RWPE2 (cell line): ENCODE results near the gene DCHS1.

Experiments used
- ATAC-seq: fragments of 200-7000 bp; cut with Tn5 transposase; 3 replicates; pipeline ENCODE4 v1.9.1; 2021; ENCODE audit warnings: low read depth
- DNase-seq: peaks from one replicate; pipeline ENCODE4 v3.0.0-alpha.2; 2020; ENCODE audit warnings: low spot score
- H3K27ac ChIP-seq: fragments of 450-650 bp; 2 replicates; pipeline ENCODE4 v1.5.1; 2017; ENCODE audit warnings: mild to moderate bottlenecking; ENCODE audit not compliant: poor library complexity, severe bottlenecking
- H3K27me3 ChIP-seq: fragments of 250-450 bp; sonication (Bioruptor Pico); 2 replicates; pipeline ENCODE4 v1.5.1; 2021; ENCODE audit warnings: mild to moderate bottlenecking, moderate library complexity; ENCODE audit not compliant: insufficient read depth, poor library complexity, severe bottlenecking
- H3K36me3 ChIP-seq: fragments of 250-450 bp; sonication (Bioruptor Pico); 2 replicates; pipeline ENCODE4 v1.5.1; 2020; ENCODE audit warnings: low read depth, mild to moderate bottlenecking, moderate library complexity
- H3K4me1 ChIP-seq: fragments of 250-450 bp; sonication (Bioruptor Pico); 2 replicates; pipeline ENCODE4 v1.5.1; 2021; ENCODE audit warnings: mild to moderate bottlenecking, moderate library complexity; ENCODE audit not compliant: insufficient read depth, poor library complexity, severe bottlenecking
- H3K4me3 ChIP-seq: fragments of 250-450 bp; sonication (Bioruptor Pico); 2 replicates; pipeline ENCODE4 v1.5.1; 2021; ENCODE audit warnings: mild to moderate bottlenecking, moderate library complexity; ENCODE audit not compliant: severe bottlenecking
- H3K9me3 ChIP-seq: fragments of 250-450 bp; sonication (Bioruptor Pico); 2 replicates; pipeline ENCODE4 v1.5.1; 2021; ENCODE audit warnings: mild to moderate bottlenecking, moderate library complexity; ENCODE audit not compliant: severe bottlenecking
- CTCF ChIP-seq: fragments of 450-650 bp; IDR thresholded peaks from one replicate; pipeline ENCODE4 v1.5.1; 2017; ENCODE audit warnings: mild to moderate bottlenecking, moderate library complexity; ENCODE audit not compliant: poor library complexity, severe bottlenecking

Gene DCHS1

GRCh38 chr11:6682936-6683861 lies 27.6 kb upstream of the DCHS1 start, which contains the start of gene MRPL17:
MRPL17 (minus strand) TSS chr11:6683340; CDS start chr11:6683296, 44 bp downstream.
- DNase-seq: peak; percentile 99
- Histone ChIP-seq H3K4me1 (peaks cover 6% of the 10 kb centered on the region), H3K27ac (peak within 1 kb of the TSS; percentile 50)

GRCh38 chr11:6682591-6682935 lies 27.0 kb upstream of the DCHS1 start:
- Histone ChIP-seq H3K36me3 (peaks cover 22% of the 10 kb centered on the region), H3K4me1 (peaks cover 6% of the 10 kb centered on the region), H3K9me3 (no peaks in the 10 kb centered on the region), H3K4me3 (peak overlapping the region; percentile 88), H3K27me3 (no peaks in the 10 kb centered on the region), H3K27ac (peak overlapping the region; percentile 50)
- no peak for TF ChIP-seq CTCF
- ATAC-seq: no peak
- no peak for DNase-seq

More at GRCh38 chr11:6682936-6683861, 27.6 kb upstream of the DCHS1 start, which contains the start of gene MRPL17:
- no peaks in the 10 kb centered on the region for H3K9me3 ChIP-seq
- H3K4me3 ChIP-seq: peak within 1 kb of the TSS; percentile 88
- peaks cover 22% of the 10 kb centered on the region for H3K36me3 ChIP-seq
- peak; percentile 97 for TF ChIP-seq CTCF
- H3K27me3 ChIP-seq: no peaks in the 10 kb centered on the region
- ATAC-seq: peak; percentile 95

- Histone ChIP-seq H3K9me3 (no peaks in the 10 kb centered on the region), H3K4me3 (peak overlapping the region; percentile 88), H3K27ac (peak overlapping the region; percentile 50), H3K4me1 (peaks cover 6% of the 10 kb centered on the region), H3K36me3 (peaks cover 22% of the 10 kb centered on the region), H3K27me3 (no peaks in the 10 kb centered on the region)
- ATAC-seq (no peak), DNase-seq (no peak)
- TF ChIP-seq CTCF: no peak
Measured at GRCh38 chr11:6681949-6682348, 26.3 kb upstream of the DCHS1 start.

- H3K4me3 ChIP-seq: no peak overlapping the region
- H3K27me3 ChIP-seq: no peaks in the 10 kb centered on the region
- ATAC-seq: no peak
- no peak for DNase-seq
- peaks cover 22% of the 10 kb centered on the region for H3K36me3 ChIP-seq
- no peak overlapping the region for H3K27ac ChIP-seq
- no peaks in the 10 kb centered on the region for H3K9me3 ChIP-seq
- H3K4me1 ChIP-seq: peaks cover 6% of the 10 kb centered on the region
- no peak for TF ChIP-seq CTCF
Measured at GRCh38 chr11:6681505-6681904, 25.9 kb upstream of the DCHS1 start.

- DNase-seq (no peak), ATAC-seq (no peak)
- peaks cover 6% of the 10 kb centered on the region for H3K4me1 ChIP-seq
Measured at GRCh38 chr11:6677018-6677417, 21.4 kb upstream of the DCHS1 start.

More at GRCh38 chr11:6677018-6677417, 21.4 kb upstream of the DCHS1 start:
- Histone ChIP-seq H3K4me3 (no peak overlapping the region), H3K9me3 (no peaks in the 10 kb centered on the region), H3K27ac (no peak overlapping the region), H3K27me3 (no peaks in the 10 kb centered on the region), H3K36me3 (peaks cover 19% of the 10 kb centered on the region)
- no peak for TF ChIP-seq CTCF
